GM15510 (cell line): ENCODE measurements around the gene TMEM106C.

Experiments
- POLR2A ChIP-seq: IDR thresholded peaks from 3 replicates; pipeline ENCODE4 v1.6.1; 2011; ENCODE audit warnings: borderline replicate concordance; ENCODE audit not compliant: insufficient read length; ENCODE audit errors: extremely low read depth

The TMEM106C gene

GRCh38 chr12:48007206-48007605 lies 43.8 kb downstream of the TMEM106C start:
- no peak for TF ChIP-seq POLR2A

GRCh38 chr12:48008349-48008748 lies 45.0 kb downstream of the TMEM106C start:
- no peak for TF ChIP-seq POLR2A

DNA sequence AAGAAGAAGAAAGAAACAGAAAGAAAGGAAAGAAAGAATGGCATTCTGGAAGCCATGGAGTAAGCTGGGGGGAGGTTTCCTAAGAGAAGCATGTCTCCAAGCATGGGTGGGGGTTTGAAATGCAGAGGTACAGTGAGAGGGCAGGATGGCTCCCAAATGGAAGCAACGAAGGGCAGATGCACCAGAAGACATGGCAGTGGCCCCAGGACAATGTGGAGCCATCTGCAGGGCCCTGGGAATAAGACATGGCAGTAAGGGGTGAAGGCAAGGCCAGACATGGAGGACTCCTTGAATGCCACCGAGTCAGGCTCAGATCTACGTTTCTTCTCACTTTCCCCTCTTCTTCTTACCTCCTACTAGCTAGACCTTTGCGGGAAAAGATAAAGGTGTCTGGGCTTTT lies 45.6 kb downstream of the TMEM106C start:
- TF ChIP-seq POLR2A: no peak

GRCh38 chr12:48009471-48009870 lies 46.1 kb downstream of the TMEM106C start:
- TF ChIP-seq POLR2A: no peak

GRCh38 chr12:48010366-48010970 lies 47.1 kb downstream of the TMEM106C start:
- TF ChIP-seq POLR2A: no peak

GRCh38 chr12:48012070-48012469 lies 48.7 kb downstream of the TMEM106C start:
- no peak for TF ChIP-seq POLR2A

DNA sequence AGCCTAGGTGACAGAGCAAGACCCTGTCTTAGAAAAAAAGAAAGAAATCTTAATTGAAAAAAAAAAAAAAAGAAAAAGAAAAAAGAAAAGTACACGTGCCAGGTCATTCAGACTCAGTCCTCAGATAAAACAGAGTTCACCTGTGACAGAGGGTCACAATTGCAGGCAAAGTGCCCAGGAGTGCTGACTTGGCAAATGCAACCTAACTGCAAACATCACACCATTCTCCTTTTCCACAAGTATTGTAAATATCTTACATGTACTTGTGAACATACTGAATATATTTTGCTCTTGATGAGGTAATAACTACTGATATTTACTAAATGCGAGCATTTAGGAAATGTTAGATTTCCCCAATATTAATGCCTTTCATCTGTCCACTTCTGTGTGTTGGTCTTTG lies 49.9 kb downstream of the TMEM106C start:
- TF ChIP-seq POLR2A: no peak

DNA sequence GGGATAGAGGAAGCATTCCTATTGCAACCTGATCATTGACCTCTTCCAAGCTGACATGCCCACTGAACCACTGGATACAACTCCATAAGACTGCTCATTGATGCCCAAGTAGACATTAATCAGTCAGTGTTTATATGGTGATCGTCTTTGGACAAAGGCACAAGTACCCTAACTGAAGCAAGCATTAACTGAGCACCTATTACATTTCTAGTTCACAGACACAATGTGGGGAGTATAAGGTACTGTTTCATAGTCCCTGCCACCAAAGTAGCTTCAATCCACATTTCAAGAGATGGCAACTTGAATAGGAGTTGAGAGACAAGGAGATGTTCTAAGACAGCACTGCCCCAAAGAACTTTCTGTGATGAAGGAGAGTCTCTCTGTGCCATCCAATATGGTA lies 51.7 kb downstream of the TMEM106C start:
- no peak for TF ChIP-seq POLR2A

- no peak for TF ChIP-seq POLR2A
Measured at GRCh38 chr12:48015954-48016353, 52.6 kb downstream of the TMEM106C start.

DNA sequence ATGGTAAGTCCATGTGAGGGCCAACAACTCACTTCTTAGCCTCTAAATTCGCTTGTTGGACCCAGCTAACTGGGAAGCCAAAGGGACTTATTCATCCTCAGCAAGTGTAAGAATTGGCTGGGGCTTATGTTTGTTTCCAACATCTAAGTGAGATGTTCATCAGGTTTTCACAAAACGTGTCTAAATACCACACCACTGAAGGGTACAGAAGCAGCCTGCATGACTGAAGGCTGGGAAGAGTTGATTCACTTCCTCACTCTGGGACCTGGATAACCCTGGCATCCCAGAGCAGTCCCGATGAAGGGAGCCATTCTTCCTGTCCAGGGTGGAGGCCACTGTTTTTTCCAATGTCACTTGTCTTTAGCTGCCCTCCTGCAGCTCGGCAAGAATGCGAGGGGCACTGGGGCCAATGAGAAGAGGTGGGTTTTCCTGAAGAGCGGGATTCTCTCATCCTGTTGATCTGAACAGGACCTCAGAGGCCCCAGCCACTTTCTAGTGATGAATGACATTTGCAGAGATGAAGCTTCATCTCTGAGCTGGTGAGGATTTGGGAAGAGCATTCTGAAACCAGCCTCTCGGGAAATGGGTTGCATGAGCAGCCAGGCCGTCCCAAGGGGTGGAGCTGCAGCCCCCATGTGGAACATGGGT lies 53.1 kb downstream of the TMEM106C start:
- TF ChIP-seq POLR2A: no peak

DNA sequence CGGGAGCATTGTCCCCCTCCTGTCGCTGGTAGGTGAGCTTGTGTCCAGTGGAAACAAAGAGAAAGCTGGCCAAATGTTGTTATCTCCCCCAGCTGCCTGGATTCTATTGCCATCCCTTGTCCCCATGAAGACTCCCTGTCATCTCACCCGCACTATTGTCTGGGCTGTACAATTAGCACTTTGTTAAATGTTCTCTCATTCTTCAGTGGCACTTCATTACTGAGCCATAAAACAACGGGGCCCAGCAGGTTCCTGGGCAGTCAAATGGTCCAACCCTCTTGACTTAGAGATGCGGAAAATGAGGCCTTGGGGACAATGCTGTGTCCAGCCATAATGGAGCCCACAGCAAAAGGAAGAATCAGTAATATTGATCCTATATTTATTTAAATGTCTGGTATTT lies 54.1 kb downstream of the TMEM106C start:
- TF ChIP-seq POLR2A: no peak

- TF ChIP-seq POLR2A: no peak
Measured at GRCh38 chr12:48017921-48018617, 54.7 kb downstream of the TMEM106C start.
